Muscle of leg (tissue), 16 donors: ENCODE data around the gene NT5DC3. TPM values are rescaled to one million over a fixed set of nuclear protein-coding genes. Genes with fewer than 3 reads are reported as not detected.
A peak's percentile ranks its signal among the peaks of the same experiment; 100 is the strongest.

Experiments used
- DNase-seq: peaks from one replicate; pipeline ENCODE4 v3.0.0; 2013
- H3K27ac ChIP-seq: one replicate; pipeline ENCODE4 v1.5.1; 2013; ENCODE audit warnings: mild to moderate bottlenecking, low read length, control low read depth
- H3K27me3 ChIP-seq: one replicate; pipeline ENCODE4 v1.6.1; 2013; ENCODE audit warnings: low read length; ENCODE audit not compliant: control insufficient read depth, insufficient read depth
- H3K36me3 ChIP-seq: one replicate; pipeline ENCODE4 v1.6.1; 2013; ENCODE audit warnings: low read length; ENCODE audit not compliant: control insufficient read depth, insufficient read depth
- H3K4me1 ChIP-seq: one replicate; pipeline ENCODE4 v1.6.1; 2013; ENCODE audit warnings: low read length; ENCODE audit not compliant: control insufficient read depth, insufficient read depth
- H3K4me3 ChIP-seq: one replicate; pipeline ENCODE4 v1.5.1; 2013; ENCODE audit warnings: low read length, control low read depth
- H3K9me3 ChIP-seq: replicated peaks from 2 replicates; pipeline ENCODE4 v1.6.1; 2013; ENCODE audit warnings: low read depth, low read length; ENCODE audit not compliant: control insufficient read depth
- WGBS: methylation state at CpG from one replicate; pipeline ENCODE4 v1.1.5; 2013; ENCODE audit warnings: missing lambda C conversion rate; ENCODE audit not compliant: insufficient coverage; 5-methylcytosine and 5-hydroxymethylcytosine counted together
- long read RNA-seq, 11 donors: transcript quantifications; one replicate each; lab custom pipeline, GENCODE V29; 2026
- polyA plus RNA-seq, 8 donors: library from polyadenylated mRNA; unstranded; fragments of 120-200 nt; gene quantifications; one replicate each; pipeline versions ENCODE4 v1.2.1 to v1.2.3, GENCODE V29; 2013; ENCODE audit warnings: inconsistent platforms in 1 of 8, low replicate concordance in 1 of 8; ENCODE audit not compliant: insufficient read length in 8 of 8, insufficient read depth in 1 of 8
- total RNA-seq: library from RNA; stranded (reverse); fragments of 120-200 nt; gene quantifications from one replicate; pipeline ENCODE4 v1.2.4, GENCODE V29; 2013

NT5DC3 gene
- total RNA-seq = 8.2 TPM
- polyA plus RNA-seq = 1 to 10 TPM; 4.6 to 8.7 (median 6.9) TPM
- long read RNA-seq, donor 1 = 0 reads
- long read RNA-seq, donor 2 = 0 reads
- long read RNA-seq, donor 3 = 0 reads
- long read RNA-seq, donor 4 = 0 reads
- long read RNA-seq, donor 5, full-length matches to known transcripts = 1 of 1 reads
- long read RNA-seq, donor 5, partial matches to known transcripts = 0 of 1 reads
- long read RNA-seq, donor 5, other reads (novel, unspliced or antisense) = 0 of 1 reads
- long read RNA-seq, donor 6 = 0 reads
- long read RNA-seq, donor 7, full-length matches to known transcripts = 1 of 1 reads
- long read RNA-seq, donor 7, partial matches to known transcripts = 0 of 1 reads
- long read RNA-seq, donor 7, other reads (novel, unspliced or antisense) = 0 of 1 reads
- long read RNA-seq, donor 8 = 0 reads
- long read RNA-seq, donor 9 = 0 reads
- long read RNA-seq, donor 10 = 0 reads
- long read RNA-seq, donor 11 = 0 reads

- H3K4me3 ChIP-seq = peak within 1 kb of the TSS; percentile 72
- peaks cover 3% of the 10 kb centered on the region for H3K27me3 ChIP-seq
- no peaks in the 10 kb centered on the region for H3K9me3 ChIP-seq
- H3K4me1 ChIP-seq = peaks cover 18% of the 10 kb centered on the region
- WGBS = under 1% methylated on average over 76 of the region's 86 CpGs
- peak within 1 kb of the TSS; percentile 66 for H3K27ac ChIP-seq
- DNase-seq = peak; percentile 84
- no peaks in the 10 kb centered on the region for H3K36me3 ChIP-seq
Measured at GRCh38 chr12:103840876-103841689, at the start of gene NT5DC3. Gene NT5DC3 (minus strand): TSS chr12:103841234. CDS start chr12:103841156, 78 bp downstream.

- Histone ChIP-seq H3K27me3 (no peaks in the 10 kb centered on the region), H3K27ac (no peak overlapping the region), H3K36me3 (no peaks in the 10 kb centered on the region), H3K4me3 (no peak overlapping the region), H3K9me3 (no peaks in the 10 kb centered on the region), H3K4me1 (no peaks in the 10 kb centered on the region)
- WGBS = no CpG with 5 or more reads among the region's 1 CpG
- no peak for DNase-seq
Measured at GRCh38 chr12:103887738-103888137, 46.7 kb upstream of the NT5DC3 start.

- no peaks in the 10 kb centered on the region for H3K9me3 ChIP-seq
- no peak overlapping the region for H3K27ac ChIP-seq
- H3K36me3 ChIP-seq = no peaks in the 10 kb centered on the region
- WGBS = 40% methylated on average over 1 of the region's 4 CpGs
- DNase-seq = no peak
- H3K4me3 ChIP-seq = no peak overlapping the region
- H3K4me1 ChIP-seq = no peaks in the 10 kb centered on the region
- H3K27me3 ChIP-seq = no peaks in the 10 kb centered on the region
Measured at GRCh38 chr12:103886195-103886797, 45.3 kb upstream of the NT5DC3 start.

- Histone ChIP-seq H3K27ac (no peak overlapping the region), H3K9me3 (no peaks in the 10 kb centered on the region), H3K36me3 (no peaks in the 10 kb centered on the region), H3K4me1 (no peaks in the 10 kb centered on the region), H3K27me3 (no peaks in the 10 kb centered on the region), H3K4me3 (no peak overlapping the region)
- peak; percentile 66 for DNase-seq
- WGBS = 13% methylated on average over 1 of the region's 4 CpGs
Measured at GRCh38 chr12:103884316-103884715, 43.3 kb upstream of the NT5DC3 start.

GRCh38 chr12:103883908-103884307 is 42.9 kb upstream of the NT5DC3 start:
- Histone ChIP-seq H3K27me3 (no peaks in the 10 kb centered on the region), H3K4me1 (no peaks in the 10 kb centered on the region), H3K27ac (no peak overlapping the region), H3K4me3 (no peak overlapping the region), H3K36me3 (no peaks in the 10 kb centered on the region), H3K9me3 (no peaks in the 10 kb centered on the region)
- no CpG with 5 or more reads among the region's 2 CpGs for WGBS
- DNase-seq = peak; percentile 49

GRCh38 chr12:103882861-103883596 is 42.0 kb upstream of the NT5DC3 start:
- WGBS = 100% methylated on average over 1 of the region's 2 CpGs
- no peak for DNase-seq
- H3K4me1 ChIP-seq = no peaks in the 10 kb centered on the region
- H3K4me3 ChIP-seq = no peak overlapping the region
- no peaks in the 10 kb centered on the region for H3K9me3 ChIP-seq
- H3K36me3 ChIP-seq = no peaks in the 10 kb centered on the region
- no peak overlapping the region for H3K27ac ChIP-seq
- H3K27me3 ChIP-seq = no peaks in the 10 kb centered on the region

GRCh38 chr12:103881261-103881660 is 40.2 kb upstream of the NT5DC3 start:
- Histone ChIP-seq H3K27ac (no peak overlapping the region), H3K9me3 (no peaks in the 10 kb centered on the region), H3K27me3 (no peaks in the 10 kb centered on the region), H3K4me1 (no peaks in the 10 kb centered on the region), H3K4me3 (no peak overlapping the region), H3K36me3 (no peaks in the 10 kb centered on the region)
- DNase-seq = no peak
- WGBS = 14% methylated on average over 2 of the region's 2 CpGs

GRCh38 chr12:103880299-103881142 is 39.5 kb upstream of the NT5DC3 start:
- no peak overlapping the region for H3K4me3 ChIP-seq
- DNase-seq = no peak
- WGBS = 40% methylated on average over 5 of the region's 8 CpGs
- H3K27me3 ChIP-seq = no peaks in the 10 kb centered on the region
- H3K4me1 ChIP-seq = no peaks in the 10 kb centered on the region
- H3K27ac ChIP-seq = no peak overlapping the region
- no peaks in the 10 kb centered on the region for H3K36me3 ChIP-seq
- no peaks in the 10 kb centered on the region for H3K9me3 ChIP-seq

- WGBS = no CpG with 5 or more reads among the region's 2 CpGs
- H3K4me1 ChIP-seq = no peaks in the 10 kb centered on the region
- no peak overlapping the region for H3K4me3 ChIP-seq
- H3K36me3 ChIP-seq = no peaks in the 10 kb centered on the region
- no peaks in the 10 kb centered on the region for H3K27me3 ChIP-seq
- no peaks in the 10 kb centered on the region for H3K9me3 ChIP-seq
- H3K27ac ChIP-seq = no peak overlapping the region
- DNase-seq = no peak
Measured at GRCh38 chr12:103879878-103880277, 38.8 kb upstream of the NT5DC3 start.
